GM12878 (cell line): Measurements from ENCODE around the gene MYCBP2. TPM values are rescaled to one million over a fixed set of nuclear protein-coding genes. Genes with fewer than 3 reads are reported as not detected.
"Not testable (repeated sequence)": the region's sequence is repeated elsewhere in the genome, so short reads cannot be mapped to it uniquely, and the experiment has no call there.

Source experiments
- ATAC-seq: fragments of 200-7000 bp; cut with Tn5 transposase; 3 replicates; pipeline ENCODE4 v1.9.1; 2020; ENCODE audit warnings: mild to moderate bottlenecking, moderate library complexity
- BruUV-seq: library from RNA; stranded (reverse); fragments of 400-500 nt; replicated peaks from 2 replicates; lab custom pipeline; 2021; lab: Mats Ljungman, UMichigan
- CTCF ChIA-PET: fragments of 300-600 bp; sonication (Branson Sonifier 250); formaldehyde crosslinking; extraction: SDS; loops from one replicate; lab custom pipeline; 2021; ENCODE audit warnings: inconsistent platforms; lab: Yijun Ruan, JAX
- POLR2A ChIA-PET: fragments of 350-600 bp; formaldehyde crosslinking; extraction: SDS; loops from one replicate; lab custom pipeline; 2021; ENCODE audit warnings: inconsistent platforms; lab: Charles Lee
- RAD21 ChIA-PET: fragments of 300-600 bp; sonication (Branson Sonifier 250); formaldehyde crosslinking; loops from one replicate; lab custom pipeline; 2023; ENCODE audit warnings: antibody characterized with exemption; ENCODE audit not compliant: unreplicated experiment; lab: Charles Lee
- SMC1A ChIA-PET: fragments of 300-600 bp; sonication (Branson Sonifier 250); formaldehyde crosslinking; loops from one replicate; lab custom pipeline; 2023; ENCODE audit not compliant: unreplicated experiment, uncharacterized antibody; lab: Charles Lee
- DNase-seq: peaks from one replicate; pipeline ENCODE4 v3.0.0-alpha.2; 2011; ENCODE audit warnings: low read depth, low spot score
- FAIRE-seq: peaks from 3 replicates; lab custom pipeline; 2011; peaks lifted over from hg19 to GRCh38; lab: Jason Lieb, UNC
- H2AFZ ChIP-seq: 2 replicates; pipeline ENCODE4 v1.6.0; 2011; ENCODE audit warnings: low read depth, low read length, control low read depth; ENCODE audit not compliant: control insufficient read depth
- H3K27ac ChIP-seq: 2 replicates; pipeline ENCODE4 v1.5.1; 2011; ENCODE audit warnings: control low read depth; ENCODE audit not compliant: control insufficient read depth, insufficient read depth
- H3K27me3 ChIP-seq, 2 experiments: replicated peaks in 1 of 2; 2 replicates each; pipeline versions ENCODE4 v1.6.0 to v1.6.1; 2011; ENCODE audit warnings: low read length in 1 of 2; ENCODE audit not compliant: control insufficient read depth in 2 of 2, insufficient read depth in 2 of 2
- H3K36me3 ChIP-seq, 2 experiments: 2 replicates each; pipeline ENCODE4 v1.5.1; 2011; ENCODE audit warnings: low read length in 1 of 2; ENCODE audit not compliant: control insufficient read depth in 2 of 2, insufficient read depth in 2 of 2
- H3K4me1 ChIP-seq: 2 replicates; pipeline ENCODE4 v1.6.1; 2011; ENCODE audit warnings: mild to moderate bottlenecking, low read length, moderate library complexity, mixed read lengths; ENCODE audit not compliant: control insufficient read depth, insufficient read depth
- H3K4me2 ChIP-seq: 2 replicates; pipeline ENCODE4 v1.6.0; 2011; ENCODE audit warnings: control low read depth; ENCODE audit not compliant: control insufficient read depth, insufficient read depth
- H3K4me3 ChIP-seq: fragments of 200-600 bp; sonication (generic); 2 replicates; pipeline ENCODE4 v1.5.1; 2016
- H3K79me2 ChIP-seq: 2 replicates; pipeline ENCODE4 v1.6.0; 2011; ENCODE audit warnings: low read length; ENCODE audit not compliant: control insufficient read depth, insufficient read depth
- H3K9ac ChIP-seq: 2 replicates; pipeline ENCODE4 v1.8.0; 2011; ENCODE audit warnings: low read length, control low read depth, mixed read lengths; ENCODE audit not compliant: control insufficient read depth, insufficient read depth
- H3K9me3 ChIP-seq: replicated peaks from 3 replicates; pipeline ENCODE4 v1.5.1; 2011; ENCODE audit warnings: mild to moderate bottlenecking, low read length; ENCODE audit not compliant: control insufficient read depth, insufficient read depth
- H4K20me1 ChIP-seq: 2 replicates; pipeline ENCODE4 v1.6.0; 2011; ENCODE audit not compliant: control insufficient read depth, insufficient read depth
- BCL11A ChIP-seq: IDR thresholded peaks from 2 replicates; pipeline ENCODE4 v1.6.1; 2011; ENCODE audit warnings: low read depth, low read length
- BCL3 ChIP-seq: IDR thresholded peaks from 2 replicates; pipeline ENCODE4 v1.6.1; 2011; ENCODE audit warnings: borderline replicate concordance, low read depth, mild to moderate bottlenecking, moderate library complexity, low read length; ENCODE audit not compliant: insufficient read depth, poor library complexity, severe bottlenecking
- CEBPB ChIP-seq, 2 experiments: fragments of 150-350 bp in 1 of 2; IDR thresholded peaks; 2 replicates each; pipeline ENCODE4 v1.6.1; 2012 to 2014; ENCODE audit warnings: low read depth in 2 of 2, low read length in 2 of 2, borderline replicate concordance in 1 of 2, inconsistent platforms in 1 of 2
- CREM ChIP-seq: IDR thresholded peaks from 2 replicates; pipeline ENCODE4 v1.6.1; 2014; ENCODE audit warnings: antibody characterized with exemption, low read depth
- HDAC2 ChIP-seq: fragments of 200-600 bp; sonication (generic); IDR thresholded peaks from 2 replicates; pipeline ENCODE4 v1.6.1; 2017
- IKZF1 ChIP-seq: fragments of 450-650 bp; conservative IDR thresholded peaks from 2 replicates; pipeline ENCODE4 v1.6.1; 2017; ENCODE audit warnings: antibody characterized with exemption, mild to moderate bottlenecking
- IKZF2 ChIP-seq, 2 experiments: fragments of 450-650 bp; IDR thresholded peaks; 2 replicates each; pipeline ENCODE4 v1.6.1; 2017; ENCODE audit warnings: mild to moderate bottlenecking in 2 of 2, moderate library complexity in 2 of 2
- IRF4 ChIP-seq: IDR thresholded peaks from 2 replicates; pipeline ENCODE4 v1.6.1; 2011; ENCODE audit warnings: low read depth, low read length
- JUNB ChIP-seq: IDR thresholded peaks from 2 replicates; pipeline ENCODE4 v1.6.1; 2016; ENCODE audit warnings: antibody characterized with exemption, mild to moderate bottlenecking
- POLR2AphosphoS5 ChIP-seq: IDR thresholded peaks from 2 replicates; pipeline ENCODE4 v1.6.1; 2011; ENCODE audit warnings: mild to moderate bottlenecking, low read length, inconsistent platforms
- RUNX3 ChIP-seq: IDR thresholded peaks from 2 replicates; pipeline ENCODE4 v1.6.1; 2012; ENCODE audit warnings: low read length, inconsistent platforms
- SMC3 ChIP-seq: IDR thresholded peaks from 2 replicates; pipeline ENCODE4 v1.6.1; 2011; ENCODE audit warnings: low read length, improper control_type of control experiment, borderline replicate concordance
- ZNF24 ChIP-seq: fragments of 450-650 bp; IDR thresholded peaks from 2 replicates; pipeline ENCODE4 v1.6.1; 2017; ENCODE audit warnings: antibody characterized with exemption, mild to moderate bottlenecking
- WGBS: methylation state at CpG from one replicate; pipeline ENCODE4 v1.1.6; 2016; ENCODE audit warnings: low lambda C conversion rate; ENCODE audit not compliant: insufficient replicate concordance, insufficient coverage; ENCODE audit errors: missing lambda C conversion rate; 5-methylcytosine and 5-hydroxymethylcytosine counted together
- in situ Hi-C: fragments of 300-500 bp; cut with MboI; formaldehyde crosslinking; loops from 9 replicates; pipeline ENCODE4 v1.14.3; 2018; ENCODE audit warnings: mixed read lengths
- intact Hi-C: fragments of 100-400 bp; cut with micrococcal nuclease; formaldehyde crosslinking; loops from one replicate; pipeline ENCODE4 v1.14.2; 2022; ENCODE audit not compliant: unreplicated experiment
- polyA plus RNA-seq, 11 experiments: library from polyadenylated mRNA; depleted of rRNA in 4 of 11; unstranded in 6 of 11; stranded (reverse) in 5 of 11; fragments of >200 nt; fragmentation: Nextera tagmentation in 4 of 11; fragmentation: Illumina TruSeq in 1 of 11; extraction: Ambion mirVana in 4 of 11; extraction: Trizol in 1 of 11; gene quantifications; 1 replicate in 1 of 11; 2 replicates in 10 of 11; pipeline versions ENCODE4 v1.2.1 to v1.2.3, GENCODE V29; 2011 to 2016; ENCODE audit warnings: inconsistent platforms in 2 of 11, missing spikeins in 2 of 11, low read depth in 1 of 11
- total RNA-seq, 4 experiments: library from RNA; depleted of rRNA in 3 of 4; stranded (reverse); fragments of >200 nt in 3 of 4; fragmentation: Illumina TruSeq in 1 of 4; extraction: Trizol in 1 of 4; gene quantifications; 2 replicates each; pipeline versions ENCODE4 v1.2.1 to v1.2.3, GENCODE V29; 2013 to 2021

The MYCBP2 gene
- total and polyA plus RNA-seq, 10 of the 15 experiments (the other 5 are each of a cell fraction or from before 2014, with no cell fraction given) = 51.9 to 152 (median 98.2) TPM

- TF ChIP-seq BCL3 = no peak
- no peak for TF ChIP-seq POLR2AphosphoS5
Observed at GRCh38 chr13:77350811-77351210, 23.9 kb upstream of the MYCBP2 start (continued).

- TF ChIP-seq IRF4 (0 out of 2 replicates have a peak, but pooled peaks have one; percentile 59), HDAC2 (no peak), CREM (no peak), JUNB (peak; percentile 33; the same call in 1 of the 2 replicates), RUNX3 (peak; percentile 76), BCL11A (0 out of 2 replicates have a peak, but pooled peaks have one; percentile 12), ZNF24 (0 out of 2 replicates have a peak, but pooled peaks have one; percentile 10), IKZF1 (peak; percentile 34), IKZF2 (IDR thresholded peaks at IDR 0.05) (peak in 1 of 2 experiments; percentile 46; a peak in 2 of 4 replicates), CEBPB (IDR thresholded peaks at IDR 0.05; ENCODE audit: borderline replicate concordance in 1 of 2, low read depth in 2 of 2, low read length in 2 of 2) (peak in 1 of 2 experiments; percentile 35; a peak in 1 of 4 replicates), SMC3 (no peak)
- Histone ChIP-seq H3K79me2 (no peaks in the 10 kb centered on the region), H3K27me3 (no peaks in the 10 kb centered on the region), H3K36me3 (no peaks in the 10 kb centered on the region), H2AFZ (no peak overlapping the region), H3K9ac (no peak overlapping the region), H4K20me1 (no peaks in the 10 kb centered on the region), H3K9me3 (no peaks in the 10 kb centered on the region; the same call in 2 of the 3 replicates), H3K4me2 (no peak overlapping the region), H3K4me1 (peaks cover 4% of the 10 kb centered on the region), H3K27ac (no peak overlapping the region), H3K4me3 (no peak overlapping the region)
- no peak for DNase-seq
- ChIA-PET RAD21 (interaction anchor here (0.6 to 1.9 kb wide), 6 partner anchors 17 to 129 kb away, joined by 3 to 7 read pairs (median 4); no protein-coding TSS in a partner anchor), CTCF (interaction anchor here (0.6 kb wide), 1 partner anchor 14 kb away, joined by 3 read pairs; no protein-coding TSS in a partner anchor), POLR2A (interaction anchor here (0.7 to 1.9 kb wide), 3 partner anchors 11 to 182 kb away, joined by 3 to 5 read pairs (median 5); no protein-coding TSS in a partner anchor), SMC1A (interaction anchor here (1.5 to 4.8 kb wide), 6 partner anchors 10 to 77 kb away, joined by 3 to 41 read pairs (median 10); no protein-coding TSS in a partner anchor)
- peak; percentile 17 for ATAC-seq
- intact Hi-C loops = no loop called here
- BruUV-seq = no TSS peak
- no peak for FAIRE-seq
- in situ Hi-C loops = no loop called here
- 12% methylated on average over 1 of the region's 1 CpG for WGBS
Observed at GRCh38 chr13:77349365-77349764, 22.5 kb upstream of the MYCBP2 start.

- ChIA-PET RAD21 (interaction anchor here (0.7 to 2.6 kb wide), 6 partner anchors 26 to 131 kb away, joined by 3 to 11 read pairs (median 4); no protein-coding TSS in a partner anchor), POLR2A (interaction anchor here (0.6 to 1.9 kb wide), 7 partner anchors 10 to 77 kb away, joined by 3 to 9 read pairs (median 3); partner anchors contain the start of gene MYCBP2), SMC1A (interaction anchor here (1.0 to 4.8 kb wide), 12 partner anchors 8 to 131 kb away, joined by 3 to 41 read pairs (median 6); no protein-coding TSS in a partner anchor), CTCF (interaction anchor here (0.8 to 1.5 kb wide), 3 partner anchors 68 to 131 kb away, joined by 3 read pairs; no protein-coding TSS in a partner anchor)
- 100% methylated on average over 3 of the region's 3 CpGs for WGBS
- H3K9me3 ChIP-seq, H3K27me3 ChIP-seq, H3K4me1 ChIP-seq, intact Hi-C loops, H3K36me3 ChIP-seq, H4K20me1 ChIP-seq, H3K4me3 ChIP-seq, H3K9ac ChIP-seq, in situ Hi-C loops, ATAC-seq, H3K4me2 ChIP-seq, FAIRE-seq, DNase-seq, H3K27ac ChIP-seq, H3K79me2 ChIP-seq, H2AFZ ChIP-seq, BruUV-seq: not testable (repeated sequence)
Observed at GRCh38 chr13:77347351-77347750, 20.5 kb upstream of the MYCBP2 start.
